Spleen (tissue), 11 donors: ENCODE measurements around the gene NABP1. TPM values are rescaled to one million over a fixed set of nuclear protein-coding genes. Genes with fewer than 3 reads are reported as not detected.

Experiments
- DNase-seq: peaks from one replicate; pipeline ENCODE4 v3.0.0-alpha.2; 2020
- H3K27ac ChIP-seq, 8 donors: fragments of 200-600 bp; sonication (generic) in 7 of 8; 1 replicate in 4 of 8; 2 replicates in 4 of 8; pipeline versions ENCODE4 v1.5.0 to v1.8.0; 2016 to 2021; ENCODE audit warnings: inconsistent platforms in 4 of 8, mild to moderate bottlenecking in 4 of 8, moderate library complexity in 1 of 8
- H3K27me3 ChIP-seq, 7 donors: fragments of 200-600 bp; sonication (generic) in 6 of 7; replicated peaks in 1 of 7; 1 replicate in 4 of 7; 2 replicates in 3 of 7; pipeline versions ENCODE4 v1.5.0 to v1.8.0; 2016 to 2021; ENCODE audit warnings: inconsistent platforms in 3 of 7, mild to moderate bottlenecking in 1 of 7
- H3K36me3 ChIP-seq, 6 donors: fragments of 200-600 bp; sonication (generic) in 5 of 6; 1 replicate in 4 of 6; 2 replicates in 2 of 6; pipeline versions ENCODE4 v1.5.0 to v1.8.0; 2016 to 2021; ENCODE audit warnings: inconsistent platforms in 2 of 6
- H3K4me1 ChIP-seq, 6 donors: fragments of 200-600 bp; sonication (generic) in 5 of 6; 1 replicate in 3 of 6; 2 replicates in 3 of 6; pipeline versions ENCODE4 v1.5.0 to v1.8.0; 2016 to 2021; ENCODE audit warnings: inconsistent platforms in 3 of 6
- H3K4me3 ChIP-seq, 8 donors: fragments of 200-600 bp; sonication (generic) in 7 of 8; 1 replicate in 4 of 8; 2 replicates in 4 of 8; pipeline versions ENCODE4 v1.5.0 to v1.8.0; 2016 to 2021; ENCODE audit warnings: inconsistent platforms in 4 of 8, mild to moderate bottlenecking in 4 of 8, moderate library complexity in 2 of 8
- H3K9me3 ChIP-seq, 8 donors: fragments of 200-600 bp; sonication (generic) in 7 of 8; 1 replicate in 4 of 8; 2 replicates in 4 of 8; pipeline versions ENCODE4 v1.5.0 to v1.8.0; 2016 to 2021; ENCODE audit warnings: inconsistent platforms in 4 of 8
- POLR2A ChIP-seq, 3 donors: fragments of 450-650 bp; IDR thresholded peaks; one replicate each; pipeline ENCODE4 v1.5.1; 2017; ENCODE audit warnings: antibody characterized with exemption in 3 of 3, mild to moderate bottlenecking in 1 of 3
- POLR2AphosphoS5 ChIP-seq, 3 donors: sonication (generic); formaldehyde crosslinking; IDR thresholded peaks; one replicate each; pipeline ENCODE4 v1.5.1; 2017; ENCODE audit warnings: antibody characterized with exemption in 3 of 3
- WGBS, 5 donors: extraction: QIAGEN DNeasy Blood & Tissue Kit in 3 of 5; methylation state at CpG; one replicate each; pipeline versions ENCODE4 v1.1.5 to v1.1.7; 2013 to 2018; 5-methylcytosine and 5-hydroxymethylcytosine counted together
- intact Hi-C: fragments of 100-400 bp; cut with DNase I; formaldehyde crosslinking; loops from one replicate; pipeline ENCODE4 v1.15.0; 2023; ENCODE audit warnings: low total_unique reads
- polyA plus RNA-seq, 3 donors: library from polyadenylated mRNA; stranded (reverse); fragments of 200-250 nt; gene quantifications; one replicate each; pipeline ENCODE4 v1.2.1, GENCODE V29; 2013
- total RNA-seq, 7 donors: library from RNA; depleted of rRNA in 3 of 7; stranded (reverse); fragments of >200 nt in 3 of 7; fragmentation: NEBNext Ultra II Directional in 4 of 7; extraction: Animal tissue kit (Norgen Biotek cat#: 25700) in 4 of 7; gene quantifications; one replicate each; pipeline versions ENCODE4 v1.1.0 to v1.2.1, GENCODE V29; 2016 to 2021
- TF ChIP-seq, protein P1 (sequence below), 11 experiments: fragments of 200-600 bp in 7 of 11; fragments of 450-650 bp in 4 of 11; sonication (generic) in 4 of 11; IDR thresholded peaks in 8 of 11; conservative IDR thresholded peaks in 3 of 11; 1 replicate in 7 of 11; 2 replicates in 4 of 11; pipeline versions ENCODE4 v1.4.0 to v1.8.0; 2016 to 2021; ENCODE audit warnings: antibody characterized with exemption in 11 of 11, inconsistent platforms in 4 of 11, mild to moderate bottlenecking in 1 of 11
- donor health status: healthy with polysubstance abuse.
- donor health status: DM: no; HTN: no; CAD: no; lungs with moderate emphysema.
- donor health status: DM: no; HTN: no; CAD: no.
- donor health status: Bipolar disorder and iron deficiency.
- donor health status: healthy.
- donor health status: DM: no; HTN: no; CAD: no.
- donor health status: DM: yes; HTN: yes; CAD: no.

Gene NABP1
- total and polyA plus RNA-seq, 10 donors = 33.0 to 292 (median 176) TPM

DNA sequence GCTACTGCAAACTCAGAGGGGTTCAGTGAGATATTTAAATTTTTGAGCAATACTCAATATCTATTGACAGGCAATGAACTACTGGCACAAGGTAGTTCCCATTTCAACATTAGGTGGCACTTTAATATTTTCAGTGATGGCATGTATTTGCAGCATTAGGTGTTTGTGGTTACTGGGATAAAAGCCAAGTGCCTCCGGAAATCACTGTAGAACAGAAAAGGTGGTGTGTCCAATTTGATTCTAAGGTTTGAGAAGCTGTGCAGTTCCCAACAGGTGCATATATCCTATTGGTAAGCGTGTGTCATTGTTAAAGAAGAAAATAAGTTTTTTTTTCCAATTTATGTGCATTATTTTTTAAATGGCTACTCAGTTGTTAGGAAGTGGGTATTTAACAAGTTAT lies 41.3 kb downstream of the NABP1 start:
- TF ChIP-seq, protein P1, sequence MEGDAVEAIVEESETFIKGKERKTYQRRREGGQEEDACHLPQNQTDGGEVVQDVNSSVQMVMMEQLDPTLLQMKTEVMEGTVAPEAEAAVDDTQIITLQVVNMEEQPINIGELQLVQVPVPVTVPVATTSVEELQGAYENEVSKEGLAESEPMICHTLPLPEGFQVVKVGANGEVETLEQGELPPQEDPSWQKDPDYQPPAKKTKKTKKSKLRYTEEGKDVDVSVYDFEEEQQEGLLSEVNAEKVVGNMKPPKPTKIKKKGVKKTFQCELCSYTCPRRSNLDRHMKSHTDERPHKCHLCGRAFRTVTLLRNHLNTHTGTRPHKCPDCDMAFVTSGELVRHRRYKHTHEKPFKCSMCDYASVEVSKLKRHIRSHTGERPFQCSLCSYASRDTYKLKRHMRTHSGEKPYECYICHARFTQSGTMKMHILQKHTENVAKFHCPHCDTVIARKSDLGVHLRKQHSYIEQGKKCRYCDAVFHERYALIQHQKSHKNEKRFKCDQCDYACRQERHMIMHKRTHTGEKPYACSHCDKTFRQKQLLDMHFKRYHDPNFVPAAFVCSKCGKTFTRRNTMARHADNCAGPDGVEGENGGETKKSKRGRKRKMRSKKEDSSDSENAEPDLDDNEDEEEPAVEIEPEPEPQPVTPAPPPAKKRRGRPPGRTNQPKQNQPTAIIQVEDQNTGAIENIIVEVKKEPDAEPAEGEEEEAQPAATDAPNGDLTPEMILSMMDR (IDR thresholded peaks at IDR 0.05 in 8 of 11, conservative IDR thresholded peaks at IDR 0.05 in 3 of 11) = no peak
- TF ChIP-seq POLR2A (IDR thresholded peaks at IDR 0.05) (no peak), POLR2AphosphoS5 (IDR thresholded peaks at IDR 0.05) (no peak)
- WGBS, 5 donors = 72 to 82% (median 77%) methylated on average over 2 of the region's 2 CpGs
- Histone ChIP-seq H3K27ac (no peak overlapping the region), H3K4me3 (no peak overlapping the region), H3K27me3 (no peaks in the 10 kb centered on the region), H3K9me3 (no peaks in the 10 kb centered on the region), H3K36me3 (no peaks in the 10 kb centered on the region), H3K4me1 (no peaks in the 10 kb centered on the region)
- intact Hi-C loops = no loop called here
- DNase-seq = no peak

DNA sequence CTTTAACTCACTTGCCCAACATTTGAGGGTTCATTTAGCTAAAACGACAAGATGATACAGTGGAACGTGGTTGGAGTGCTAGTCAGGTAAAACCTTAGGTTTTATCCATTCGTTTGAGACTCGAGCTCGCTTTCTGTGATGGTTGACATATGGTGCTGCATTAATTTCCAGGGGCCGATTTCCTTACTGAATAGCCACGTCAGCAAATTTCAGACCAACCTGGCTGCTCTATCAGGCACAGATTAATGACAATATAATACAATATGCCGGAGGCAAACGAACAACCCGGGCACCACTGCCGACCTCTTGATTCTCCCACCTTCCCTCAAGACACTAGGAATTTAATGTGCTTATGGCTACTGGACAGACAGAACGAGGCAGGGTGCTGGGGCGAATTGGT lies 42.0 kb downstream of the NABP1 start:
- DNase-seq = no peak

DNA sequence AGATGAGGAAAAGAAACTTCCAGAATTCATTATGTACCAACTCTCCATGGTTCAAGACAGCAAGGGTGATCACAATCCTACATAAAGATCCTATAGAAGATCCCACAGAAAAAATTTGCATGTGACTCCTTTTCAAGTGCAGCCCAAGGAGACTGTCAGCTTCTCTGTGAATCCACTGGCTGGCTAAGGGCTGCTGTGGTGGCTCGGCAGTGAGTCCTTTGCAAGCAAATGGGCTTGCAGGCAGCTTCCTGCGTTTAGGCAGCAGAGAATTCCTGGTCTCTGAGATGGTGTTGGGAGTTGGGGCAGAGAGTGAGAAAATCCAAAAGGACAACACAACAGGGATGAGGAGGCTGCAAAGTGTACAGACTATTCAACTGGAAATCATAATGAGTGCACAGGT lies 43.4 kb downstream of the NABP1 start:
- intact Hi-C loops = no loop called here
- WGBS, 5 donors = 77 to 94% (median 82%) methylated on average over 2 of the region's 2 CpGs
- no peaks in the 10 kb centered on the region for H3K9me3 ChIP-seq
- H3K27me3 ChIP-seq = no peaks in the 10 kb centered on the region
- no peak for DNase-seq
- no peaks in the 10 kb centered on the region for H3K4me1 ChIP-seq
- H3K4me3 ChIP-seq = no peak overlapping the region
- no peak overlapping the region for H3K27ac ChIP-seq
- H3K36me3 ChIP-seq = no peaks in the 10 kb centered on the region
- TF ChIP-seq, protein P1 (IDR thresholded peaks at IDR 0.05 in 8 of 11, conservative IDR thresholded peaks at IDR 0.05 in 3 of 11) = no peak
- TF ChIP-seq POLR2AphosphoS5 (IDR thresholded peaks at IDR 0.05) = no peak
- TF ChIP-seq POLR2A (IDR thresholded peaks at IDR 0.05) = no peak

More for the DNA sequence above, 42.0 kb downstream of the NABP1 start:
- Histone ChIP-seq H3K36me3 (no peaks in the 10 kb centered on the region), H3K4me3 (no peak overlapping the region), H3K4me1 (no peaks in the 10 kb centered on the region), H3K27me3 (no peaks in the 10 kb centered on the region), H3K9me3 (no peaks in the 10 kb centered on the region), H3K27ac (no peak overlapping the region)
- intact Hi-C loops = no loop called here
- WGBS, 5 donors = 92 to 96% (median 94%) methylated on average over 13 of the region's 13 CpGs
- TF ChIP-seq, protein P1 (IDR thresholded peaks at IDR 0.05 in 8 of 11, conservative IDR thresholded peaks at IDR 0.05 in 3 of 11) = no peak
- no peak for TF ChIP-seq POLR2AphosphoS5 (IDR thresholded peaks at IDR 0.05)
- TF ChIP-seq POLR2A (IDR thresholded peaks at IDR 0.05) = no peak

DNA sequence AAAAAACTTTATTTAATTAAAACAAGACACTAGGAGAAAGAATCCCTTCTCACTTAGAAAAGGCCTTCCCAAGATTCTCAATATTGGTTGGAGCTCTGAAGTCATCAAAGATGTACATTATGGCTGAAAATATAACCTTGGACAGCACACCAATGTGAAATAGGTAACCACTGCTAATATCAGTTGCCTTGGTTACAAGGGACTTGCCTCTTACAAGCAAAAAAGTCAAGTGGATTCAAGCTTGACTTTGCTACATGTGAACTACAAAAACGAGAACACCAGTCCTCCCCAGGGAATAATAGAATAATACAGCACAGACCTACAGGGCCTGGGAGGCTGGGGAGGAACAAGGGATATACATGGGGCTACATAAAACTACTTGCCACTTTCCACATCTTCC lies 46.1 kb downstream of the NABP1 start:
- WGBS, 5 donors = 56 to 76% (median 67%) methylated on average over 1 of the region's 1 CpG
- no peak for DNase-seq
- H3K36me3 ChIP-seq = no peaks in the 10 kb centered on the region
- intact Hi-C loops = no loop called here
- no peaks in the 10 kb centered on the region for H3K27me3 ChIP-seq
- H3K9me3 ChIP-seq = no peaks in the 10 kb centered on the region
- TF ChIP-seq POLR2A (IDR thresholded peaks at IDR 0.05) = no peak
- no peak for TF ChIP-seq POLR2AphosphoS5 (IDR thresholded peaks at IDR 0.05)
- TF ChIP-seq, protein P1 (IDR thresholded peaks at IDR 0.05 in 8 of 11, conservative IDR thresholded peaks at IDR 0.05 in 3 of 11) = no peak
- H3K4me3 ChIP-seq = no peak overlapping the region
- H3K4me1 ChIP-seq = no peaks in the 10 kb centered on the region
- no peak overlapping the region for H3K27ac ChIP-seq
